Ovary (tissue), 9 donors: ENCODE measurements around the gene IFI30. TPM values are rescaled to one million over a fixed set of nuclear protein-coding genes. Genes with fewer than 3 reads are reported as not detected.
A peak's percentile ranks its signal among the peaks of the same experiment; 100 is the strongest.
"Not testable (repeated sequence)": the region's sequence is repeated elsewhere in the genome, so short reads cannot be mapped to it uniquely, and the experiment has no call there.

Experiments used
- DNase-seq, 5 donors: peaks; one replicate each; pipeline ENCODE4 v3.0.0-alpha.2; 2019 to 2020
- H3K27ac ChIP-seq, 2 donors: fragments of 200-600 bp; one replicate each; pipeline versions ENCODE4 v1.5.1 to v1.8.0; 2019 to 2022
- H3K27me3 ChIP-seq: fragments of 200-600 bp; one replicate; pipeline ENCODE4 v1.8.0; 2022
- H3K36me3 ChIP-seq: fragments of 200-600 bp; sonication (generic); one replicate; pipeline ENCODE4 v1.5.1; 2019
- H3K4me1 ChIP-seq: one replicate; pipeline ENCODE4 v1.8.1; 2013; ENCODE audit warnings: mild to moderate bottlenecking, moderate library complexity; ENCODE audit not compliant: insufficient read depth
- H3K4me3 ChIP-seq: fragments of 200-600 bp; sonication (generic); one replicate; pipeline ENCODE4 v1.5.1; 2017
- H3K9me3 ChIP-seq, 2 donors: fragments of 200-600 bp in 1 of 2; sonication (generic) in 1 of 2; one replicate each; pipeline versions ENCODE4 v1.5.1 to v1.8.1; 2013 to 2019; ENCODE audit warnings: mild to moderate bottlenecking in 1 of 2, moderate library complexity in 1 of 2
- EP300 ChIP-seq: sonication (generic); formaldehyde crosslinking; IDR thresholded peaks from one replicate; pipeline ENCODE4 v1.6.1; 2017; ENCODE audit warnings: antibody characterized with exemption
- POLR2A ChIP-seq: fragments of 450-650 bp; IDR thresholded peaks from one replicate; pipeline ENCODE4 v1.6.1; 2017; ENCODE audit warnings: antibody characterized with exemption, mild to moderate bottlenecking, moderate library complexity
- WGBS, 3 donors: extraction: QIAGEN DNeasy Blood & Tissue Kit in 1 of 3; methylation state at CpG; one replicate each; pipeline versions ENCODE4 v1.1.5 to v1.1.7; 2013 to 2017; 5-methylcytosine and 5-hydroxymethylcytosine counted together
- intact Hi-C, 4 donors: fragments of 100-400 bp; cut with DNase I; formaldehyde crosslinking; loops; one replicate each; pipeline versions ENCODE4 v1.11.0 to v1.15.1; 2022 to 2023
- polyA plus RNA-seq, 2 donors: library from polyadenylated mRNA; stranded (reverse); fragments of 200-250 nt in 1 of 2; fragments of 350-450 nt in 1 of 2; fragmentation: Illumina TruSeq in 1 of 2; extraction: RNeasy Lipid Tissue Mini Kit (QIAGEN cat#74804) in 1 of 2; gene quantifications; one replicate each; pipeline ENCODE4 v1.2.3, GENCODE V29; 2013 to 2014
- total RNA-seq, 7 donors: library from RNA; depleted of rRNA in 2 of 7; stranded (reverse); fragments of >200 nt in 2 of 7; fragmentation: NEBNext Ultra II Directional in 3 of 7; extraction: Animal tissue kit (Norgen Biotek cat#: 25700) in 3 of 7; gene quantifications; one replicate each; pipeline versions ENCODE4 v1.1.0 to v1.2.4, GENCODE V29; 2016 to 2023
- TF ChIP-seq, protein P1 (sequence below), 3 donors: fragments of 450-650 bp in 2 of 3; fragments of 200-600 bp in 1 of 3; IDR thresholded peaks; one replicate each; pipeline versions ENCODE4 v1.5.1 to v1.8.0; 2016 to 2022; ENCODE audit warnings: antibody characterized with exemption in 3 of 3, mild to moderate bottlenecking in 1 of 3
- donor health status: DM: no; HTN: no; CAD: no; lungs with moderate emphysema.
- donor health status: DM: no; HTN: no; CAD: no.
- donor health status: Bipolar disorder and iron deficiency.
- donor health status: DM: yes; HTN: yes; CAD: no.
- donor health status: DM: no; HTN: no; CAD: no.
- donor health status: DM: yes; HTN: yes; CAD: no.

The IFI30 gene
- total and polyA plus RNA-seq, 9 donors: 10.1 to 70.9 (median 21.8) TPM

DNA sequence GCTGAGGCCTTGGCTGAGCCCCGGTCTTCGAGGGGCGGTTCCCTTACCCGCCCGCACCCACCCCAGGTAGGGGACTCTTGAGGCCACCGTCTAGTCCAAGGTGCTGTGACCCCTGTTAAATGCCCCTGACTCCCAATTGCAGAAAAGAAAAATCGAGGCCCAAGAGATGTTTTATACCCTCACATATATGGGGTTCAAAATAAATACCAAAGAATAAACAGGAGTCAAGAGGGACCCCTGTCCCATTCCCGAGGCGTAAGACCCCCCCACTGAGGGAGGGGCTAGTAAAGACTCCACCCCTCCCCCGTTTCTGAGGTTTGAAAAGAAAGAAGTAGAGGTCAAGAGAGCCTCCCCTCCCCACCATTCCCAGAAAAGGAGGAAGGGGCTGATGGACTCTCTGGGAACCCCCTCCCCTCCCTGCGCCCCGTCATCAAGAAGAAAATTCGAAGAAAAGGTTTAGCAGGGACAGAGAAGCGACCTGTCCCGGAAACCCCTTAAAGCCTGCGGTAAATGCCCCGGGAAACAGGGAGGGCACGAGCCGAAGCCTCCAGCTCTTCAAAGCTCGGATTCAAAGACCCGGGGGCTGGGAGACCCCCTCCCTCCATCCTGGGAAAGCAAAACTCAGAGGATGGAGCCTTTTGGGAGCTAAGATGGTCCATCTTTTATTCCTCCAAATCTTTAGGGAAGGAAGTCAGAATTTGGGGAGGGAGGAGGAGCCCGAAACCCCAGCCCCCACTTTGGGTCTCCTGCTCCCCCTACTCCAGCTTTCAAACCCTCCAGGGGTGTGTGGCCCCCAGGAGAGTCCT lies 31.0 kb downstream of the IFI30 start:
- Histone ChIP-seq H3K27me3 (no peaks in the 10 kb centered on the region), H3K36me3 (no peaks in the 10 kb centered on the region), H3K9me3 (no peaks in the 10 kb centered on the region), H3K4me1 (peaks cover 12% of the 10 kb centered on the region), H3K27ac (peak overlapping the region; percentile 93 to 97), H3K4me3 (peak overlapping the region; percentile 61)
- 0 to 1% (median 0%) methylated on average over 22 of the region's 22 CpGs for WGBS, 3 donors
- intact Hi-C loops: loop anchor here in 2 of 4 donors (5.0 to 10.0 kb wide), 2 partner anchors 123 to 210 kb away; partner anchors contain the start of gene SSBP4 (in 1 of the 2)
- TF ChIP-seq POLR2A: peak; percentile 65
- no peak for TF ChIP-seq EP300
- TF ChIP-seq, protein P1, sequence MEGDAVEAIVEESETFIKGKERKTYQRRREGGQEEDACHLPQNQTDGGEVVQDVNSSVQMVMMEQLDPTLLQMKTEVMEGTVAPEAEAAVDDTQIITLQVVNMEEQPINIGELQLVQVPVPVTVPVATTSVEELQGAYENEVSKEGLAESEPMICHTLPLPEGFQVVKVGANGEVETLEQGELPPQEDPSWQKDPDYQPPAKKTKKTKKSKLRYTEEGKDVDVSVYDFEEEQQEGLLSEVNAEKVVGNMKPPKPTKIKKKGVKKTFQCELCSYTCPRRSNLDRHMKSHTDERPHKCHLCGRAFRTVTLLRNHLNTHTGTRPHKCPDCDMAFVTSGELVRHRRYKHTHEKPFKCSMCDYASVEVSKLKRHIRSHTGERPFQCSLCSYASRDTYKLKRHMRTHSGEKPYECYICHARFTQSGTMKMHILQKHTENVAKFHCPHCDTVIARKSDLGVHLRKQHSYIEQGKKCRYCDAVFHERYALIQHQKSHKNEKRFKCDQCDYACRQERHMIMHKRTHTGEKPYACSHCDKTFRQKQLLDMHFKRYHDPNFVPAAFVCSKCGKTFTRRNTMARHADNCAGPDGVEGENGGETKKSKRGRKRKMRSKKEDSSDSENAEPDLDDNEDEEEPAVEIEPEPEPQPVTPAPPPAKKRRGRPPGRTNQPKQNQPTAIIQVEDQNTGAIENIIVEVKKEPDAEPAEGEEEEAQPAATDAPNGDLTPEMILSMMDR (IDR thresholded peaks at IDR 0.05): peak in 1 of 3 donors; percentile 7
- peak; percentile 77 to 88 (median 85) for DNase-seq

DNA sequence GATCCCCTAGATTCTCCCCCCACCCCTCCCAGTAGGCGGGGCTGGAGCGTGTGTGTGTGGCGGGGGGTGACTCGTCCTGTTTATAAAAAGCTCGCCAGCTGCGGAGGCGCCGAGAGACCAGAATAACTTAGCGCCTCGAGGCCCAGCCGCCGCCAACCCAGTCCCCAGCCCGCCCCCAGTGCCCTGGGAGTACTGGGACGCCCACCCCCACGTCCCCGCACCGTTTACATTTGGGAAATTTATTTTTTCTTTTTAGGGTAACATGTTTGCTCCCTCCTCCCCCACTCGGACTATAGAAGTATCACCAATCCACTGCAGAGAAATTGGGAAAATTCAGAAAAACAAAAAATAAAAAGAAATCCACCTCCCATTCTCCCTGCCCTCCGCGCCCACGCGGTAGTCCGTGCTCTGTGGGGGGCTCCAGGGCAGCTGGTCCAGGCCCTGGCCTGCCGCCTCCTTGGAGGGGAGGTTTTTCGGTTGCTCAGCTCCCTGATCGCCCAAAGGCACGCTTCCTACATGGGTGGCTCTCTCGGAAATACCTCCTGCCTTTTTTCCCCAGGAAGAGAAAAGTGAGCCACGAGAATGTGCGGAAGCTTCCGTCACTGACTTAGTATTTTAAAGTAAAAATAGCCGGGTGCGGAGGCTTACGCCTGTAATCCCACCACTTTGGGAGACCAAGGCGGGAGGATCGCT lies 31.7 kb downstream of the IFI30 start:
- WGBS, 3 donors: 5 to 6% (median 5%) methylated on average over 34 to 36 of the region's 36 CpGs
- intact Hi-C loops: loop anchor here in 1 of 4 donors (10.0 kb wide), 1 partner anchor 209 kb away; the partner anchor contains the start of gene SSBP4

DNA sequence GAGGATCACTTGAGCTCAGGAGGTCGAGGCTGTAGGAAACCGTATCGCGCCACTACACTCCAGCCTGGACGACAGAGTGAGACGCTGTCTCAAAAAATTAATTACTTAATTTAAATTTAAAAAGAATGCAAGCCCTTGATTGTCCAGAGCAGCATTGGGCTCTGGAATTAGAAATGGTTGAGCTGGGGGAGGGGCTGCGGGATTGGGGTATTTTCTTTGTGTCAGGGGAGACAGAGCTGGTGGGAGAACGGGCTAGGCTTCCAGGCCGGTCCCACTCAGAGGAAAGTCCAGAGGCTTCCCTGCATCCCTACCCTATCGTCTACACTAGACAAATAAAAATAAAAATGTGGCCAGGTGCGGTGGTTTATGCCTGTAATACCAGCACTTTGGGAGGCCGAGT lies 32.4 kb downstream of the IFI30 start:
- H3K9me3 ChIP-seq: no peaks in the 10 kb centered on the region
- intact Hi-C loops: loop anchor here in 1 of 4 donors (10.0 kb wide), 1 partner anchor 209 kb away; the partner anchor contains the start of gene SSBP4
- no peaks in the 10 kb centered on the region for H3K36me3 ChIP-seq
- TF ChIP-seq EP300: no peak
- TF ChIP-seq, protein P1 (IDR thresholded peaks at IDR 0.05): no peak
- no peak for TF ChIP-seq POLR2A
- H3K4me3 ChIP-seq: peak overlapping the region; percentile 61
- peaks cover 12% of the 10 kb centered on the region for H3K4me1 ChIP-seq
- 60 to 68% (median 68%) methylated on average over 12 of the region's 12 CpGs for WGBS, 3 donors
- H3K27ac ChIP-seq: peak overlapping the region; percentile 93 to 97
- no peaks in the 10 kb centered on the region for H3K27me3 ChIP-seq
- DNase-seq: no peak

More for the DNA sequence above, 31.7 kb downstream of the IFI30 start:
- H3K27ac ChIP-seq: peak overlapping the region; percentile 93 to 97
- TF ChIP-seq, protein P1 (IDR thresholded peaks at IDR 0.05): peak in 1 of 3 donors; percentile 15
- TF ChIP-seq POLR2A: no peak
- DNase-seq: peak; percentile 92 to 93 (median 92)
- H3K9me3 ChIP-seq: no peaks in the 10 kb centered on the region
- no peaks in the 10 kb centered on the region for H3K36me3 ChIP-seq
- peaks cover 12% of the 10 kb centered on the region for H3K4me1 ChIP-seq
- H3K4me3 ChIP-seq: peak overlapping the region; percentile 61
- H3K27me3 ChIP-seq: no peaks in the 10 kb centered on the region

DNA sequence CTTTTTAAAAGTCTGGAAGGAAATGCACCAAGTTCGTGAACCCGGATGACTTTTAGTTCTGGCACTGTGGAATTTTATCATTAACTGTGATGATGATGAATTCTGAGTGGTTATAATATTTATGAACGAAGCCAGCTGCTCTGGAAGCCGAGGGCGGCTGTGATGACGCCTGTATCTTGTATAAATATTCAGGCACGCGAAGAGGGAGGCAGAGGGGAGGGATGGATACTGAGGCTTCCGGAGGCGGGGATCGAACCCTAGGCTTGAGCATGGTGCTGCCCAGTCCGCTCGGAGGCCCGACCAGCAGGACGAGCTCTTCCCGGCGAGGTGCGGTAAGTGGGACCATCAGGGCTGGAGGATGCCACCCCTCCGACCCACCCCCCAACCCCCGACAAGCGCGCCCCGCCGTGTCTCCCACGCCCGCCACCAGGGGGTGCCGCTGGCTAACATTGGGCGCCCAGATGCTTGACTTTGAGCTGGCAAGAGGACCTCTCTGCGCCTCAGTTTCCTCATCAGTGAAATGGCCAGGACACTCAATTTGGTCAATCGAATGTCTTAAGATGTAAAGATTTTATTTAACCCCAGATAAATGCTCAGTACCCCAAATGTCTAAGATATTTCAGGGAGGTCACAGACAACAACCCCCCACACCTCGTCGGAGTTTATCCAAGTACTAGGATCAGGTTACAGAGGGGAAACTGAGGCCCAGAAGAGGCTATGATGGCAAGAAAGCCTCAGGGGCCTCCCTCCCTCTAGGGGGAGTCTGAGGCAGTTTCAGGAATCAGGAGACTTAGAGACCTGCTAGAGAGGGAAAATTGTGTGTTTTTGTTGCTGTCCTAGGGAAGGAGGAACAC lies 34.7 kb downstream of the IFI30 start:
- Histone ChIP-seq H3K27me3 (no peaks in the 10 kb centered on the region), H3K4me3 (no peak overlapping the region), H3K36me3 (no peaks in the 10 kb centered on the region), H3K4me1 (peaks cover 2% of the 10 kb centered on the region), H3K9me3 (no peaks in the 10 kb centered on the region), H3K27ac (no peak overlapping the region)
- TF ChIP-seq, protein P1 (IDR thresholded peaks at IDR 0.05): peak in 2 of 3 donors; percentile 20 to 33
- TF ChIP-seq POLR2A: no peak
- no peak for TF ChIP-seq EP300
- peak; percentile 57 to 80 (median 76) for DNase-seq
- 8 to 10% (median 8%) methylated on average over 31 to 32 of the region's 32 CpGs for WGBS, 3 donors
- intact Hi-C loops: loop anchor here in 1 of 4 donors (10.0 kb wide), 1 partner anchor 206 kb away; the partner anchor contains the start of gene SSBP4

DNA sequence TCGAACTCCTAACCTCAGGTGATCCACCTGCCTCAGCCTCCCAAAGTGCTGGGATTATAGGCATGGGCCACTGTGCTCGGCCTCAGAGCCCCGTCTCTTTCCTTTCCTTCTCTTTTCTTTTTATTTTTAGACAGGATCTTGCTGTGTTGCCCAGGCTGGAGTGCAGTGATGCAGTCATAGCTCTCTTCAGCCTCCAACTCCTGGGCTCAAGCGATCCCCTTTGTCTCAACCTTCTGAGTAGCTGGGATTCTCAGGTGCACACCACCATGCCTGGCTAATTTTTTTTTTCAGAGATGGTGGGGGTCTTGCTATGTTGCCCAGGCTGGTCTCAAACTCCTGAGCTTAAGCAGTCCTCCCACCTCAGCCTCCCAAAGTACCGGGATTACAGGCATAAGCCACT lies 36.3 kb downstream of the IFI30 start:
- not testable (repeated sequence) for H3K4me3 ChIP-seq, H3K36me3 ChIP-seq, H3K27ac ChIP-seq, H3K9me3 ChIP-seq, H3K4me1 ChIP-seq, DNase-seq, H3K27me3 ChIP-seq
- 77 to 86% (median 81%) methylated on average over 5 of the region's 5 CpGs for WGBS, 3 donors
- intact Hi-C loops: loop anchor here in 3 of 4 donors (5.0 to 10.0 kb wide), 3 partner anchors 37 to 205 kb away; partner anchors contain the start of gene SSBP4 (in 1 of the 3)
